ENCODE measurements around the gene NFATC1. TPM values are rescaled to one million over a fixed set of nuclear protein-coding genes. Genes with fewer than 3 reads are reported as not detected.

The NFATC1 gene
- total and polyA plus RNA-seq, 2 experiments from 2014 or later, result 4.2 to 11.3 TPM

DNA sequence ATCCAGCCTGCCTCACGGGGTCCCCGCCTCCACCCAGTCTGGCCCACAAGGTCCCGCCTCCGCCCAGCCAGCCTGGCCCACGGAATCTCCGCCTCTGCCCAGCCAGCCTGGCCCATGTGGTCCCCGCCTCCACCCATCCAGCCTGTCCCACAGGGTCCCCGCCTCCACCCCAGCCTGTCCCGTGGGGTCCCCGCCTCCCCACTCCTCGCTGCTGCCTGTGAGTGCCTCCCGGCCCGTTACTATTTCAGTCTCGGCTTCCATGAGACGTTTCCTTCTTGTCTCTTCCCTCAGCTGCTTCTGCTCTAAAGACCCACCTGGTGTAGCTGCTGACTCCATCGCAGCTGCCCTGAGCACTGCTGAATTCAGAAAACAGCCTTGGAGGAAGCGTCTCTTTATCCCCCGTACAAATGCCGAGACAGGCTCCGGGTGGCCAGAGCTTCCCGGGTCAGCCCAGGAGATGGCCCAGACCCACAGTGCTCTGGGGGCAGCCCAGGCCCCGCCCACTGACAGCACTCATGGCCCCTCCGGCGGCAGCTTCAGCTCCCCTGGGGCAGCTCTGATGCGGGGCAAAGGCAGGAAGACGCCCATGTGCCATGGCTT lies 69.8 kb downstream of the NFATC1 start:
- peaks cover 4% of the 10 kb centered on the region for H3K4me1 ChIP-seq (ENCODE audit: insufficient read depth)
- no peaks in the 10 kb centered on the region for H3K27me3 ChIP-seq
- WGBS (ENCODE audit: low lambda C conversion rate, missing lambda C conversion rate), result 54% methylated on average over 15 of the region's 26 CpGs
- H3K4me2 ChIP-seq, result peak overlapping the region; percentile 49
- TF ChIP-seq EZH2phosphoT487 (IDR thresholded peaks at IDR 0.05; ENCODE audit: low read depth, severe bottlenecking, unreplicated experiment) (no peak), EZH2 (IDR thresholded peaks at IDR 0.05; ENCODE audit: borderline replicate concordance) (no peak)
- TF ChIP-seq, protein P1, sequence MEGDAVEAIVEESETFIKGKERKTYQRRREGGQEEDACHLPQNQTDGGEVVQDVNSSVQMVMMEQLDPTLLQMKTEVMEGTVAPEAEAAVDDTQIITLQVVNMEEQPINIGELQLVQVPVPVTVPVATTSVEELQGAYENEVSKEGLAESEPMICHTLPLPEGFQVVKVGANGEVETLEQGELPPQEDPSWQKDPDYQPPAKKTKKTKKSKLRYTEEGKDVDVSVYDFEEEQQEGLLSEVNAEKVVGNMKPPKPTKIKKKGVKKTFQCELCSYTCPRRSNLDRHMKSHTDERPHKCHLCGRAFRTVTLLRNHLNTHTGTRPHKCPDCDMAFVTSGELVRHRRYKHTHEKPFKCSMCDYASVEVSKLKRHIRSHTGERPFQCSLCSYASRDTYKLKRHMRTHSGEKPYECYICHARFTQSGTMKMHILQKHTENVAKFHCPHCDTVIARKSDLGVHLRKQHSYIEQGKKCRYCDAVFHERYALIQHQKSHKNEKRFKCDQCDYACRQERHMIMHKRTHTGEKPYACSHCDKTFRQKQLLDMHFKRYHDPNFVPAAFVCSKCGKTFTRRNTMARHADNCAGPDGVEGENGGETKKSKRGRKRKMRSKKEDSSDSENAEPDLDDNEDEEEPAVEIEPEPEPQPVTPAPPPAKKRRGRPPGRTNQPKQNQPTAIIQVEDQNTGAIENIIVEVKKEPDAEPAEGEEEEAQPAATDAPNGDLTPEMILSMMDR (IDR thresholded peaks at IDR 0.05; ENCODE audit: poor library complexity), result no peak
- no peaks in the 10 kb centered on the region for H3K36me3 ChIP-seq (replicated peaks; ENCODE audit: insufficient read depth, low read depth)
- H3K9me2 ChIP-seq (replicated peaks; ENCODE audit: insufficient read depth), result no peaks in the 10 kb centered on the region
- H3K27ac ChIP-seq, result no peak overlapping the region
- no peak overlapping the region for H2AFZ ChIP-seq
- no peaks in the 10 kb centered on the region for H4K20me1 ChIP-seq (ENCODE audit: insufficient read depth, poor library complexity, severe bottlenecking)
- H3K4me3 ChIP-seq, result no peak overlapping the region
- peak; percentile 39 for DNase-seq (ENCODE audit: low spot score)
- no peaks in the 10 kb centered on the region for H3K9me3 ChIP-seq (ENCODE audit: low read depth)
- H3K79me2 ChIP-seq, result no peaks in the 10 kb centered on the region

DNA sequence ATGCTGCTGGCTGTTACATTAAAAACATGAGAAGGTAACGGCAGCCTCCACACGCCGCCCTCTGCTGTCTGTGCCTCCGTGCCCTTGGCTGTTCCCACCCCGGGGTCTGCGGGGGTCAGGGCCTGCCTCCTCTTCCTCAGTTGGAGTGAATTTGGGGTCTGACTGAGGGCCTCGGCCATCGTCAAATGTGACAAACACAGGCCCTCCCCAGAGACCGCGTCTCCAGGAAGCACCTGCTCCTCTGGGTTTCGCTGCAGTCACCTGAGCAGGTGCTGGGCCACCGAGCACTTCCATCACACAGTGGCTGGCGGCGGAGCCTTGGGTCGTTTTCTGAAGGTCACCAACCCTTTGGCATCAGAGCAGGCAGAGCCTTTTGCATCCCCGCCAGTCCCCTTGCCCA lies 70.9 kb downstream of the NFATC1 start:
- Histone ChIP-seq H3K4me2 (no peak overlapping the region), H3K27ac (no peak overlapping the region), H3K9me3 (ENCODE audit: low read depth) (no peaks in the 10 kb centered on the region), H3K9me2 (replicated peaks; ENCODE audit: insufficient read depth) (no peaks in the 10 kb centered on the region), H3K36me3 (replicated peaks; ENCODE audit: insufficient read depth, low read depth) (no peaks in the 10 kb centered on the region), H3K4me3 (no peak overlapping the region), H3K27me3 (no peaks in the 10 kb centered on the region), H4K20me1 (ENCODE audit: insufficient read depth, poor library complexity, severe bottlenecking) (no peaks in the 10 kb centered on the region), H3K4me1 (ENCODE audit: insufficient read depth) (no peaks in the 10 kb centered on the region), H3K79me2 (no peaks in the 10 kb centered on the region), H2AFZ (no peak overlapping the region)
- no peak for DNase-seq (ENCODE audit: low spot score)
- no peak for TF ChIP-seq EZH2phosphoT487 (IDR thresholded peaks at IDR 0.05; ENCODE audit: low read depth, severe bottlenecking, unreplicated experiment)
- TF ChIP-seq, protein P1 (IDR thresholded peaks at IDR 0.05; ENCODE audit: poor library complexity), result no peak
- TF ChIP-seq EZH2 (IDR thresholded peaks at IDR 0.05; ENCODE audit: borderline replicate concordance), result no peak
- 96% methylated on average over 16 of the region's 16 CpGs for WGBS (ENCODE audit: low lambda C conversion rate, missing lambda C conversion rate)

DNA sequence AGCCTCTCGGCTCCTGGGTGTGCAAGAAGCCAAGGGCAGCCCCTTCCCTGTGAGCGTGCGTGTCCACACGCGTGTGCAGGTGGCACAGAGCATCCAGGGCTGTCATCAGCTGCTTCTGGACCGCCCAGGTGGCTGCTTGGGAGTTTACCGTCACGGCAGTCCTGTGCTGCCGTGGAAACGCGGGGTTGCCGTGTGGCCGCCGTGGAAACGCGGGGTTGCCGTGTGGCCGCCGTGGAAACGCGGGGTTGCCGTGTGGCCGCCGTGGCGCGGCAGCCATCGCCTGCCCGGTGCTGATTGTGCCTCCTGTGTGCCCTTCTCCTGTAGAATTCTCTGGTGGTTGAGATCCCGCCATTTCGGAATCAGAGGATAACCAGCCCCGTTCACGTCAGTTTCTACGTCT lies 71.4 kb downstream of the NFATC1 start:
- Histone ChIP-seq H3K79me2 (no peaks in the 10 kb centered on the region), H3K9me3 (ENCODE audit: low read depth) (no peaks in the 10 kb centered on the region), H3K36me3 (replicated peaks; ENCODE audit: insufficient read depth, low read depth) (no peaks in the 10 kb centered on the region), H4K20me1 (ENCODE audit: insufficient read depth, poor library complexity, severe bottlenecking) (no peaks in the 10 kb centered on the region), H3K4me3 (no peak overlapping the region), H3K27ac (no peak overlapping the region), H3K4me2 (no peak overlapping the region), H2AFZ (no peak overlapping the region), H3K4me1 (ENCODE audit: insufficient read depth) (no peaks in the 10 kb centered on the region), H3K27me3 (no peaks in the 10 kb centered on the region), H3K9me2 (replicated peaks; ENCODE audit: insufficient read depth) (no peaks in the 10 kb centered on the region)
- 98% methylated on average over 32 of the region's 33 CpGs for WGBS (ENCODE audit: low lambda C conversion rate, missing lambda C conversion rate)
- DNase-seq (ENCODE audit: low spot score), result no peak
- TF ChIP-seq, protein P1 (IDR thresholded peaks at IDR 0.05; ENCODE audit: poor library complexity), result no peak
- TF ChIP-seq EZH2 (IDR thresholded peaks at IDR 0.05; ENCODE audit: borderline replicate concordance) (no peak), EZH2phosphoT487 (IDR thresholded peaks at IDR 0.05; ENCODE audit: low read depth, severe bottlenecking, unreplicated experiment) (no peak)
